Posterior vena cava (tissue), 2 donors: ENCODE results near the gene GDF15. TPM values are rescaled to one million over a fixed set of nuclear protein-coding genes. Genes with fewer than 3 reads are reported as not detected.
A peak's percentile ranks its signal among the peaks of the same experiment; 100 is the strongest.
"Not testable (repeated sequence)": the region's sequence is repeated elsewhere in the genome, so short reads cannot be mapped to it uniquely, and the experiment has no call there.

Source experiments
- DNase-seq: peaks from one replicate; pipeline ENCODE4 v3.0.0-alpha.2; 2020; ENCODE audit warnings: low spot score
- intact Hi-C, 2 donors: fragments of 100-400 bp; cut with DNase I; formaldehyde crosslinking; loops; one replicate each; pipeline versions ENCODE4 v1.14.1 to v1.14.2; 2022 to 2023
- long read RNA-seq, 2 donors: library from polyadenylated mRNA; unstranded; transcript quantifications; one replicate each; pipeline ENCODE4 v2.0.0, GENCODE V29; 2020 to 2021
- total RNA-seq, 2 donors: library from RNA; stranded (reverse); fragmentation: NEBNext Ultra II Directional; extraction: Animal tissue kit (Norgen Biotek cat#: 25700); gene quantifications; one replicate each; pipeline ENCODE4 v1.2.1, GENCODE V29; 2021
- donor health status: DM: yes; HTN: yes; CAD: no.
- donor health status: DM: yes; HTN: yes; CAD: no.

GDF15 gene
- total RNA-seq: 1 to 10 TPM; 3.1 to 4.5 TPM
- long read RNA-seq, donor 1, partial matches to known transcripts: 0 of 2 reads
- long read RNA-seq, donor 1, other reads (novel, unspliced or antisense): 0 of 2 reads
- long read RNA-seq, donor 2, partial matches to known transcripts: 0 of 2 reads
- long read RNA-seq, donor 2, other reads (novel, unspliced or antisense): 1 of 2 reads

DNA sequence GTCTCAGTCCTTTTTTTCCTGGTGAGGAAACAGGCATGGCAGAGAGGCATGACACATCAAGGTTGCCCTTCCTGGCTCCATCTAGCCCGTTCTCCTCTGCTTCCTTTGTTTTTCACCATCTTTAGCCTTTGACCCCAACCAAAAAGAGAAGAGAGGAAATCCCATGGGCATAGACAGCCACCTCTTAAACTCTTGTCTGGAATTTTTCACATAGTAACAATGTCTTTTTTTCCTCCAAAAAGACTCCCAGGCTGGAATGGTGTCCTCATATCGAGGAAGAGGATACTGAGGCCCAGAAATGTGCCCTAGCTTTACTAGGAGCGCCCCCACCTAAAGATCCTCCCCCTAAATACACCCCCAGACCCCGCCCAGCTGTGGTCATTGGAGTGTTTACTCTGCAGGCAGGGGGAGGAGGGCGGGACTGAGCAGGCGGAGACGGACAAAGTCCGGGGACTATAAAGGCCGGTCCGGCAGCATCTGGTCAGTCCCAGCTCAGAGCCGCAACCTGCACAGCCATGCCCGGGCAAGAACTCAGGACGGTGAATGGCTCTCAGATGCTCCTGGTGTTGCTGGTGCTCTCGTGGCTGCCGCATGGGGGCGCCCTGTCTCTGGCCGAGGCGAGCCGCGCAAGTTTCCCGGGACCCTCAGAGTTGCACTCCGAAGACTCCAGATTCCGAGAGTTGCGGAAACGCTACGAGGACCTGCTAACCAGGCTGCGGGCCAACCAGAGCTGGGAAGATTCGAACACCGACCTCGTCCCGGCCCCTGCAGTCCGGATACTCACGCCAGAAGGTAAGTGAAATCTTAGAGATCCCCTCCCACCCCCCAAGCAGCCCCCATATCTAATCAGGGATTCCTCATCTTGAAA lies at the start of gene GDF15:
Gene GDF15, plus strand, starts transcription at position 484 of the 868 bp plus-strand sequence. Its CDS starts 32 bp downstream, at position 516.
- intact Hi-C loops: loop anchor here in 1 of 2 donors (10.0 kb wide), 1 partner anchor 661 kb away; no protein-coding TSS in a partner anchor
- DNase-seq: peak; percentile 89

DNA sequence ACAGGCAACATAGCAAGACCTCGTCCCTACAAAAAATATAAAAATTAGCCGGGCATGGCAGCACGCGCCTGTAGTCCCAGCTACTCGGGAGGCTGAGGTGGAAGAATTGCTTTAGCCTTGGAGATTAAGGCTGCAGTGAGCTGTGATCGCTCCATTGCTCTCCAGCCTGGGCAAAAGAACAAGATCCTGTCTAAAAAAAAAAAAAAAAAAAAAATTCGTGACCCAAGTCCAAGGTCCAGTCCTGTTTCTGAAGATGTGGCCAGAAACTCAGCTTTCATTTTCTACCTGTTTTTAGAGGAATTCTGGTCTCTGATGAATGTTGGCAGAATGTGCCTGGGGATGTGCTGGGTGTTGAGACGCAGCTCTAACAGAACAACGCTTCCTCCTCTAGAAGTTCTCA lies 47.4 kb upstream of the GDF15 start:
- intact Hi-C loops: no loop called here
- no peak for DNase-seq

DNA sequence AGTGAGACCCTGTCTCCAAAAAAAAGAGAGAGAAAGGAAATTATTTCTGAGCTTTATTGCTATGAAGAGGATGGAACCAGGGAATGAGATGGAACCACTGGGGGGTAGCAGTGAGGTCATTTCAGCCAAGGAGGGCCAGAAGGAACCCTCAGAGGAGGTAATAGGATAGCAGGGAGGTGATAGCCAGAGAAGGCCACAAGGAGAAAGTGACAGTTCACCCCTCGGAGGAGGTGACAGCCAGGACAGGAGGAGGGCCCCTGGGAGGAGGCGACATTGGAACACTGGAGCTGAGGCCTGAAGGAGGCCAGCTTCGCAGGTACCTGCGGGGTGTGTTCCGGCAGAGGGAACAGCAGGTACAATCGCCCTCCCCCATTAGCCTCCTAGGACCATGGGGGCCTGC lies 46.2 kb upstream of the GDF15 start:
- no peak for DNase-seq
- intact Hi-C loops: no loop called here

- DNase-seq: peak; percentile 87
Measured at GRCh38 chr19:18340190-18340989, 45.6 kb upstream of the GDF15 start, which contains the start of gene PGPEP1. PGPEP1 (plus strand) TSS chr19:18340598; CDS start chr19:18340682, 84 bp downstream.

DNA sequence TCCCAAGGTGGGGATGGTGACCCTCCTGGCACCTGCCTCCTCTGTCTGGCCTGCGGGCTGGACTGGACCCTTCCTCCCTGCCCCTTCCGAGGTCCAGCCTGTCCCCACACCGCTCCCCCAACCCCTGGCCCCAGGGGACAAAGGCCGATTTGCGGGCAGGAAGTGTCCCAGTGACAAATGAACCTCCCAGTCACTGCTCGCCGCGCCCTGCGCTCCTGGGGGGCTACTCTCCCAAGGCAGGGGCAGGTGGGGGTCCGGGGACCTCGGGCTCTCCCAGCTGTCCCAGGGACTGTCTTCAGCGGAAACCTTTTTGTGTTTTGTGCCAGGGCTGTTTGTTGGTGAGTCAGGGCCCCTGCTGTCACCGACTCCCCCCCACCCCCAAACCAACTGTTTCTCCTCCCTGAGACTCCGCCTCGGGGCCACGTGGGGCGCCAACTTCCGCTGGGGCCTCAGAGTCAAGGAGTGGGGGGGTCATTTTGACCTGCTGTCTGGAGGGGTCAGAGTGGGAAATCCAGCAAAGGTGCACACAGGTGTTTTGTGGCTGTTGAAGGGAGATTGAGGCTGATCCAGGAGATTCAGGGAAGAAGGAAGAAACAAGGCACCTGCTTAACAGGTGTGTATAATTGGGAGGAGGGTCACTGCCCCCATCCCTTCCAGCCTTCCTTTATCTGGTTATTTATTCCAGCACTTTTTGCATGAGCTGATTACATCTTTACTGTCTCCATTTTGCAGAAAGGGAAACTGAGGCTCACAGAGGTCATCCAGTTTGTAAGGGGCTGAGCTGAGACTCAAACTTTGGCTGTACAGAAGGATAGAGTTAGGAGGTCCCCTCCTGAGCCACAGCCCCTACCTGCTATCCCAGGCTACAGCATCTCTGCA lies 44.7 kb upstream of the GDF15 start:
- intact Hi-C loops: no loop called here
- DNase-seq: peak; percentile 88

More at GRCh38 chr19:18340190-18340989, 45.6 kb upstream of the GDF15 start, which contains the start of gene PGPEP1:
- intact Hi-C loops: no loop called here

- no peak for DNase-seq
- intact Hi-C loops: no loop called here
Measured at GRCh38 chr19:18342090-18342632, 43.8 kb upstream of the GDF15 start.

GRCh38 chr19:18344582-18344950 lies 41.4 kb upstream of the GDF15 start:
- no peak for DNase-seq
- intact Hi-C loops: no loop called here

GRCh38 chr19:18345296-18345695 lies 40.7 kb upstream of the GDF15 start:
- intact Hi-C loops: loop anchor here in 1 of 2 donors (5.0 kb wide), 1 partner anchor 67 kb away; no protein-coding TSS in a partner anchor
- no peak for DNase-seq

DNA sequence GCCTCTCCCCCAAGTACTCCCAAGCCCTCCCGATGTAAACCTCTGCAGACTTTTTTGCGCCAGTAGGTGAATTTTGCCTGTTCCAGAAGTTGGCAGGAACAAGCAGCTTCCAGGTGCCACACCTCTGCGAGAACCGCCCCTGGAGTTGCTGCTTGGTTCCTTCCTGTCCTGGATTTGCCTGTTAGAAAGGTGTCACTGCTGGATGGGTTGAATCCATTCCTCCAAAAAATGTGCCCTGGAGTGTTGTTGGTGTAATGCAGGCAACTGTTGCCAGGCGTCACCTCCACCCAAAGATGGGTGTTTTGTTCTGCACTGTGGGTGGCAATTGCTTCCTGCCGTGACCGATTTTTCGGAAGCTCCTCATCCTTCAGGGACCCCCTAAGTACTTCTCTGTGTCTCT lies 39.9 kb upstream of the GDF15 start:
- intact Hi-C loops: loop anchor here in 1 of 2 donors (5.0 kb wide), 1 partner anchor 66 kb away; no protein-coding TSS in a partner anchor

DNA sequence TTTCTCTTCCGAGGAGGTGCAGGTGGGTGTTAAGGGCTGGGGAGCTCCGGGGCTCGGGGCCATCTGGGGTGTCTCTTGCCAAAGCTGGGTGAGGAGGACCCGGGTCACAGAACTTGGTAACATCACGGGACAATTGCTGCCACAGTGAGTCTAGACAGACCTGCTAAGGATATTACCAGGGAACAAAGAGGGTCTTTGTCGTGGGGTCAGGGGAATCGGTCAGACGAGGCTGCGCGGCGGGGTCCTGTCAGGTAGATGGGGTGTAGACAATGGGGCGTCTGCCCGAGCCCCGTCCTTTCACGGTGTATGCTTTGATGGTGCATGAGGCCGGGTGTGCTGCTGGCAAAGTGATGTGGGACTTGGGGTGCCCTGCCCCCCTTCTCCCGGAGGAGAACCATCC lies 37.8 kb upstream of the GDF15 start:
- no peak for DNase-seq
- intact Hi-C loops: loop anchor here in 1 of 2 donors (5.0 kb wide), 1 partner anchor 64 kb away; no protein-coding TSS in a partner anchor

More for the DNA sequence above, 39.9 kb upstream of the GDF15 start:
- DNase-seq: no peak

GRCh38 chr19:18348818-18349339 lies 37.1 kb upstream of the GDF15 start:
- intact Hi-C loops: loop anchor here in 1 of 2 donors (5.0 kb wide), 1 partner anchor 63 kb away; no protein-coding TSS in a partner anchor
- not testable (repeated sequence) for DNase-seq

- intact Hi-C loops: loop anchor here (5.0 to 10.0 kb wide), 2 partner anchors 55 to 63 kb away; no protein-coding TSS in a partner anchor
- DNase-seq: peak; percentile 88
Measured at GRCh38 chr19:18349524-18350128, 36.3 kb upstream of the GDF15 start.

GRCh38 chr19:18350490-18350889 lies 35.5 kb upstream of the GDF15 start:
- no peak for DNase-seq
- intact Hi-C loops: loop anchor here in 1 of 2 donors (10.0 kb wide), 1 partner anchor 54 kb away; no protein-coding TSS in a partner anchor

DNA sequence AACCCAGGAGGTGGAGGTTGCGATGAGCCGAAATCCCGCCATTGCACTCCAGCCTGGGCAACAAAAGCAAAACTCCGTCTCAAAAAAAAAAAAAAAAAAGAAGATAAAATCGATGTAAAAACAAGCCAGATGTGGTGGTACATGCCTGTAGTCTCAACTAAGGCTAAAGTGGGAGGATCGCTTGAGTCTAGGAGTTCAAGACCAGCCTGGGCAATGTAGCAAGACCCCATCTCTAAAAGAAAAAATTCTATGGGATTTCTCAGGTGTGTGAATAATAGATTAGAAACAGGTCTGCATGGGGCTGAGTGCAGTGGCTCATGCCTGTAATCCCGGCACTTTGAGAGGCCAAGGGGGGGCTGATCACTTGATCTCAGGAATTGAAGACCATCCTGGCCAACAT lies 34.4 kb upstream of the GDF15 start:
- intact Hi-C loops: loop anchor here in 1 of 2 donors (10.0 kb wide), 1 partner anchor 53 kb away; no protein-coding TSS in a partner anchor
- no peak for DNase-seq

DNA sequence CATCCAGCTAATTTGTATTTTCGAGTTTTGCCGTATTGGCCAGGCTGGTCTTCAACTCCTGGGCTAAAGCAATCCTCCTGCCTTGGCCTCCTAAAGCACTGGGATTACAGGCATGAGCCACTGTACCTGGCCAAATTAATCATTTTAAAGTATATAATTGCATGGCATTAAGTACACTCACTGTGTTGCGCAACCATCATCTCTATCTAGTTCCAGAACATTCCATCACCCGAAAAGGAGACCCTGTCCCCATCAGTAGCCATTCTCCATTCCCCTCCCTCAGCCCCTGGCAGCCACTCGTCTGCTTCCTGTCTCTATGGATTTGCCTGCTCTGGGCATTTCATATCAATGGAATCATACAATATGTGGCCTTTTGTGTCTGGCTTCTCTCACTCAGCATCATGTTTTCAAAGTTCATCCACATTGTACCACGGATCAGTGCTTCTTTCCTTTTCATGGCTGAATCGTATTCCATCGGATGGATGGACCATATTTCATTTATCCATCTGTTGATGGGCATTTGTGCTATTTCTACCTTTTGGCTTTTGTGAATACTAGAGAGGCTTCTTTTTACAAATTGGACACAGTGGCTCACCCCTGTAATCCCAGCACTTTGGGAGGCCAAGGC lies 32.5 kb upstream of the GDF15 start:
- intact Hi-C loops: loop anchor here in 1 of 2 donors (10.0 kb wide), 1 partner anchor 51 kb away; no protein-coding TSS in a partner anchor
- DNase-seq: no peak

DNA sequence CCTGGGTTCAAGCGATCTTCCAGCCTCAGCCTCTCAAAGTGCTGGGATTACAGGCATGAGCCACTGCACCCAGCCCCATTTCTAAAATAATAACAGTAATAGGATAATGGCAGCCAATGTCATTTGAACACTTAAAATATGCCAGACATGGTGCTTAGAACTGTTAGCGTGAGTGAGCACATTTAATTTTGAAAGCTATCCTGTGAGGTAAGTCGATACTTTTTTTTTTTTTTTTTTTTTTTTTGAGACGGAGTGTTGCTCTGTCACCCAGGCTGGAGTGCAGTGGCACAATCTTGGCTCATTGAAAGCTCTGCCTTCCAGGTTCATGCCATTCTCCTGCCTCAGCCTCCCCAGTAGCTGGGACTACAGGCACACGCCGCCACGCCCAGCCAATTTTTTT lies 31.2 kb upstream of the GDF15 start:
- intact Hi-C loops: loop anchor here in 1 of 2 donors (10.0 kb wide), 1 partner anchor 50 kb away; no protein-coding TSS in a partner anchor
- not testable (repeated sequence) for DNase-seq
